ENCODE results near the gene GGTLC1.

Gene GGTLC1

DNA sequence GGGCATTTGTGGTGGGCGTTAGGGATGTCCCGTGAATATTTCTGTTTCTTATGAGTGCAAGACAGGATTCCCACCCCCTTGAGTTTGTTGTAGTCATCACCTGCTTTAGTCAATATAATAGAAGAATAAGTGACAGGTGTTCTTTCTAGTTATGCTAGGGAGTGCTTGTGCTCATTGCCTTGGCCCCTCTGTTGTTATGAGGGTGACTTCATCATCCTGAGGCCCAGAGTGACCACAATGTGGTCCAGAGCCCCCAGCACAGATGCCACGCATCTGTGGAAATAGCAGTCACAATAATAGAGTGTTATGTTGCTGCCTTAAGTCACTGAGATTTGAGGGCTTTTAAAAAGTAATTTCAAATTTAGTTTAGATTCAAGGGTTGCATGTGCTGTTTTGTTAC lies 42.4 kb downstream of the GGTLC1 start:
- H3K9ac ChIP-seq (ENCODE audit: low read length): no peak overlapping the region
- no peak overlapping the region for H2BK15ac ChIP-seq (ENCODE audit: low read depth, poor library complexity, severe bottlenecking)
- no peak overlapping the region for H3K4ac ChIP-seq (ENCODE audit: low read depth in 1 of 2, low read length in 2 of 2)
- no peaks in the 10 kb centered on the region for H3K36me3 ChIP-seq (ENCODE audit: control insufficient read depth in 1 of 2, insufficient read depth in 2 of 2, low read depth in 1 of 2, low read length in 2 of 2)
- no peak overlapping the region for H2BK5ac ChIP-seq (ENCODE audit: low read depth, low read length, poor library complexity, severe bottlenecking)
- H3K14ac ChIP-seq (ENCODE audit: low read length in 2 of 2): no peak overlapping the region
- no peak for DNase-seq
- no peaks in the 10 kb centered on the region for H3K79me1 ChIP-seq (replicated peaks; ENCODE audit: low read length, poor library complexity, severe bottlenecking)
- H3K4me2 ChIP-seq (ENCODE audit: low read length, poor library complexity, severe bottlenecking): no peak overlapping the region
- no peak overlapping the region for H2AK5ac ChIP-seq (ENCODE audit: low read length, severe bottlenecking)
- H3K23ac ChIP-seq (ENCODE audit: low read length in 2 of 2): no peak overlapping the region
- H4K91ac ChIP-seq (ENCODE audit: low read length): no peak overlapping the region
- no peak overlapping the region for H2BK120ac ChIP-seq (ENCODE audit: low read depth, low read length)
- no peaks in the 10 kb centered on the region for H3K9me3 ChIP-seq (ENCODE audit: control insufficient read depth, low read length)
- no peaks in the 10 kb centered on the region for H3K4me1 ChIP-seq (ENCODE audit: control insufficient read depth, insufficient read depth, low read depth, low read length)
- H2BK12ac ChIP-seq (ENCODE audit: low read length in 2 of 2): no peak overlapping the region
- no peak overlapping the region for H3K4me3 ChIP-seq (ENCODE audit: insufficient read depth in 1 of 2, low read depth in 1 of 2, low read length in 2 of 2)
- no peak overlapping the region for H3K18ac ChIP-seq (ENCODE audit: low read depth in 1 of 2, low read length in 2 of 2)
- no peak overlapping the region for H4K8ac ChIP-seq (ENCODE audit: low read length)
- no peak overlapping the region for H3K27ac ChIP-seq (ENCODE audit: low read length, poor library complexity, severe bottlenecking)
- WGBS: 90% methylated on average over 2 of the region's 3 CpGs
- peaks cover 8 to 12% of the 10 kb centered on the region in 2 experiments for H3K27me3 ChIP-seq (ENCODE audit: control insufficient read depth in 1 of 2, insufficient read depth in 1 of 2, low read length in 2 of 2)
- no peak overlapping the region for H2AFZ ChIP-seq (ENCODE audit: low read depth, low read length)

DNA sequence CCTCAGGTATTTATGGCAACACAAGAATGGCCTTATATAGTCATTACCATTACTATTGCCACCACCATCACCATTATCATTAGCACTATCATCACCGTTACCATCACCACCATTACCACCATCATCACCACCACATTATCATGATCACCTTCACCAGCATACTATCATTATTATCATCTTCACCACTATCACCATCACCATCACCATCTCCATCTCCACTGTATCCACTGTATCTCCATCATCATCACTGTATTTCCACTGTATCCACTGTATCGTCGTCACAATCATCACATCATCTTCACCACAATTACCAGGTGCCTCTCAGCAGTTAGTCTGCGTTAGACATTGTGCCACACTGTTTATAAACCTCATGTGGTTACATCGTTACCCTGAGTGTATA lies 45.3 kb downstream of the GGTLC1 start:
- Histone ChIP-seq H3K36me3 (ENCODE audit: control insufficient read depth in 1 of 2, insufficient read depth in 2 of 2, low read depth in 1 of 2, low read length in 2 of 2) (no peaks in the 10 kb centered on the region), H3K4me1 (ENCODE audit: control insufficient read depth, insufficient read depth, low read depth, low read length) (no peaks in the 10 kb centered on the region), H3K4ac (ENCODE audit: low read depth in 1 of 2, low read length in 2 of 2) (no peak overlapping the region), H3K14ac (ENCODE audit: low read length in 2 of 2) (no peak overlapping the region), H2BK120ac (ENCODE audit: low read depth, low read length) (no peak overlapping the region), H3K79me1 (replicated peaks; ENCODE audit: low read length, poor library complexity, severe bottlenecking) (no peaks in the 10 kb centered on the region), H3K9me3 (ENCODE audit: control insufficient read depth, low read length) (no peaks in the 10 kb centered on the region), H2BK15ac (ENCODE audit: low read depth, poor library complexity, severe bottlenecking) (no peak overlapping the region), H3K9ac (ENCODE audit: low read length) (no peak overlapping the region), H2BK12ac (ENCODE audit: low read length in 2 of 2) (no peak overlapping the region), H3K4me2 (ENCODE audit: low read length, poor library complexity, severe bottlenecking) (no peak overlapping the region), H2BK5ac (ENCODE audit: low read depth, low read length, poor library complexity, severe bottlenecking) (no peak overlapping the region), H4K8ac (ENCODE audit: low read length) (no peak overlapping the region), H3K4me3 (ENCODE audit: insufficient read depth in 1 of 2, low read depth in 1 of 2, low read length in 2 of 2) (no peak overlapping the region), H3K27ac (ENCODE audit: low read length, poor library complexity, severe bottlenecking) (no peak overlapping the region), H4K91ac (ENCODE audit: low read length) (no peak overlapping the region), H3K27me3 (ENCODE audit: control insufficient read depth in 1 of 2, insufficient read depth in 1 of 2, low read length in 2 of 2) (peaks cover 8 to 25% of the 10 kb centered on the region in 2 experiments), H2AK5ac (ENCODE audit: low read length, severe bottlenecking) (no peak overlapping the region), H2AFZ (ENCODE audit: low read depth, low read length) (no peak overlapping the region), H3K18ac (ENCODE audit: low read depth in 1 of 2, low read length in 2 of 2) (no peak overlapping the region), H3K23ac (ENCODE audit: low read length in 2 of 2) (no peak overlapping the region)
- WGBS: 86% methylated on average over 4 of the region's 5 CpGs
- no peak for DNase-seq

DNA sequence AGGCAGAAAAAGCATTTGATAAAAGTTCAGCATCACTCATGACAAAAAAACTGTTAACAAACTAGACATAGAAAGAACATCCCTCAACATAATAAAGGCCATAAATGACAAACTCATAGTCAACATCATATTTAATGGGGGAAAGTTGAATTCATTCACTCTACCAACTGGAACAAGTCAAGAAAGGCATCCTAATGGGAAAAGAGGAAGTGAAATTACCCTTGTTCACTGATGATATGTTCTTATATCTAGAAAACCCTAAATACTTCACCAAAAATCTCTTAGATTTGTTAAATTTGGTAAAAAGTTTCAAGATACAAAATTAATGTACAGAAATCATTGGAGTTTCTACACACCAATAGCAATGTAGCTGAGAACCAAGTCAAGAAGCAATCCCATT lies 48.9 kb downstream of the GGTLC1 start:
- no peak overlapping the region for H3K4me2 ChIP-seq (ENCODE audit: low read length, poor library complexity, severe bottlenecking)
- H4K8ac ChIP-seq (ENCODE audit: low read length): no peak overlapping the region
- H3K4ac ChIP-seq (ENCODE audit: low read depth in 1 of 2, low read length in 2 of 2): no peak overlapping the region
- DNase-seq: no peak
- no peak overlapping the region for H3K4me3 ChIP-seq (ENCODE audit: insufficient read depth in 1 of 2, low read depth in 1 of 2, low read length in 2 of 2)
- no peaks in the 10 kb centered on the region for H3K4me1 ChIP-seq (ENCODE audit: control insufficient read depth, insufficient read depth, low read depth, low read length)
- H4K91ac ChIP-seq (ENCODE audit: low read length): no peak overlapping the region
- H2AK5ac ChIP-seq (ENCODE audit: low read length, severe bottlenecking): no peak overlapping the region
- no peaks in the 10 kb centered on the region for H3K9me3 ChIP-seq (ENCODE audit: control insufficient read depth, low read length)
- no peak overlapping the region for H2BK120ac ChIP-seq (ENCODE audit: low read depth, low read length)
- H2AFZ ChIP-seq (ENCODE audit: low read depth, low read length): no peak overlapping the region
- H3K79me1 ChIP-seq (replicated peaks; ENCODE audit: low read length, poor library complexity, severe bottlenecking): no peaks in the 10 kb centered on the region
- H3K14ac ChIP-seq (ENCODE audit: low read length in 2 of 2): no peak overlapping the region
- no peak overlapping the region for H3K27ac ChIP-seq (ENCODE audit: low read length, poor library complexity, severe bottlenecking)
- H2BK15ac ChIP-seq (ENCODE audit: low read depth, poor library complexity, severe bottlenecking): no peak overlapping the region
- no peak overlapping the region for H3K18ac ChIP-seq (ENCODE audit: low read depth in 1 of 2, low read length in 2 of 2)
- H2BK12ac ChIP-seq (ENCODE audit: low read length in 2 of 2): no peak overlapping the region
- H3K23ac ChIP-seq (ENCODE audit: low read length in 2 of 2): no peak overlapping the region
- peaks cover 7 to 25% of the 10 kb centered on the region in 2 experiments for H3K27me3 ChIP-seq (ENCODE audit: control insufficient read depth in 1 of 2, insufficient read depth in 1 of 2, low read length in 2 of 2)
- H3K9ac ChIP-seq (ENCODE audit: low read length): no peak overlapping the region
- H3K36me3 ChIP-seq (ENCODE audit: control insufficient read depth in 1 of 2, insufficient read depth in 2 of 2, low read depth in 1 of 2, low read length in 2 of 2): no peaks in the 10 kb centered on the region
- H2BK5ac ChIP-seq (ENCODE audit: low read depth, low read length, poor library complexity, severe bottlenecking): no peak overlapping the region

DNA sequence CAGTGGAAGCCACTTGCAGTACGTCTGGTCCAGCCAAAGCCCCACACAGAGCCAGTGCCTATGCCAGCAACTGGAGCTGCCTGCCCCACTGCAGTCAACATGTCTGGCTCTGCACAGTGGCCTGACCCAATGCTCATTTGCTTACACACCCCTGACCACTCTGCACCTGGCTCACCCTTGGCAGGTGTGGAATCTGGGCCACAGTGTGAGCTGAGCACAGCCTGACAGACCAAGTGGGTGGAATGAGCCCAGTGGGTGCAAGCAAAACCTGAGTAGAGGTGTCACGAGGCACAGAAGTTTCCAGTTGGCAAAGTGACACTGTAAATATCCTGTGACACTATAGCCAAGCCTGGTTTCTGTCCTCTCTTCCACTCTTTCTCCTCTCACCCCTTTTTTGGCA lies 49.5 kb downstream of the GGTLC1 start:
- Histone ChIP-seq H2BK120ac (ENCODE audit: low read depth, low read length) (no peak overlapping the region), H3K14ac (ENCODE audit: low read length in 2 of 2) (no peak overlapping the region), H3K36me3 (ENCODE audit: control insufficient read depth in 1 of 2, insufficient read depth in 2 of 2, low read depth in 1 of 2, low read length in 2 of 2) (no peaks in the 10 kb centered on the region), H3K4me1 (ENCODE audit: control insufficient read depth, insufficient read depth, low read depth, low read length) (no peaks in the 10 kb centered on the region), H2BK15ac (ENCODE audit: low read depth, poor library complexity, severe bottlenecking) (no peak overlapping the region), H3K4me3 (ENCODE audit: insufficient read depth in 1 of 2, low read depth in 1 of 2, low read length in 2 of 2) (no peak overlapping the region), H3K79me1 (replicated peaks; ENCODE audit: low read length, poor library complexity, severe bottlenecking) (no peaks in the 10 kb centered on the region), H2AFZ (ENCODE audit: low read depth, low read length) (no peak overlapping the region), H3K23ac (ENCODE audit: low read length in 2 of 2) (no peak overlapping the region), H3K4ac (ENCODE audit: low read depth in 1 of 2, low read length in 2 of 2) (no peak overlapping the region), H4K8ac (ENCODE audit: low read length) (no peak overlapping the region), H2BK12ac (ENCODE audit: low read length in 2 of 2) (no peak overlapping the region), H3K27ac (ENCODE audit: low read length, poor library complexity, severe bottlenecking) (no peak overlapping the region), H2BK5ac (ENCODE audit: low read depth, low read length, poor library complexity, severe bottlenecking) (no peak overlapping the region), H3K4me2 (ENCODE audit: low read length, poor library complexity, severe bottlenecking) (no peak overlapping the region), H3K9me3 (ENCODE audit: control insufficient read depth, low read length) (no peaks in the 10 kb centered on the region), H3K9ac (ENCODE audit: low read length) (no peak overlapping the region), H4K91ac (ENCODE audit: low read length) (no peak overlapping the region), H2AK5ac (ENCODE audit: low read length, severe bottlenecking) (no peak overlapping the region), H3K27me3 (ENCODE audit: control insufficient read depth in 1 of 2, insufficient read depth in 1 of 2, low read length in 2 of 2) (peaks cover 7 to 25% of the 10 kb centered on the region in 2 experiments), H3K18ac (ENCODE audit: low read depth in 1 of 2, low read length in 2 of 2) (no peak overlapping the region)
- no peak for DNase-seq
- WGBS: 60% methylated on average over 2 of the region's 2 CpGs

Measured in mesenchymal stem cell (in vitro differentiated cells and primary cell).